ENCODE data around the gene RAB3C. TPM values are rescaled to one million over a fixed set of nuclear protein-coding genes. Genes with fewer than 3 reads are reported as not detected.

The RAB3C gene
- total RNA-seq, 1 donor from 2014 or later: not detected

- no peaks in the 10 kb centered on the region for H3K27me3 ChIP-seq (ENCODE audit: control insufficient read depth, insufficient read depth, low read length)
- H3K36me3 ChIP-seq (ENCODE audit: control insufficient read depth, insufficient read depth, low read length): no peaks in the 10 kb centered on the region
- no peak for TF ChIP-seq CTCF (IDR thresholded peaks at IDR 0.05; ENCODE audit: insufficient read depth, low read length, severe bottlenecking)
- peak; percentile 1 for DNase-seq (ENCODE audit: low read depth)
- no peak for FAIRE-seq
- no peak overlapping the region for H3K4me3 ChIP-seq (ENCODE audit: low read depth, low read length)
These were observed 148.8 kb downstream of the RAB3C start for GRCh38 chr5:58731641-58732040.

GRCh38 chr5:58735637-58736036 lies 152.8 kb downstream of the RAB3C start:
- TF ChIP-seq CTCF (IDR thresholded peaks at IDR 0.05; ENCODE audit: insufficient read depth, low read length, severe bottlenecking): no peak
- H3K36me3 ChIP-seq (ENCODE audit: control insufficient read depth, insufficient read depth, low read length): no peaks in the 10 kb centered on the region
- no peaks in the 10 kb centered on the region for H3K27me3 ChIP-seq (ENCODE audit: control insufficient read depth, insufficient read depth, low read length)
- no peak for FAIRE-seq
- no peak overlapping the region for H3K4me3 ChIP-seq (ENCODE audit: low read depth, low read length)
- DNase-seq (ENCODE audit: low read depth): no peak

- no peaks in the 10 kb centered on the region for H3K36me3 ChIP-seq (ENCODE audit: control insufficient read depth, insufficient read depth, low read length)
- TF ChIP-seq CTCF (IDR thresholded peaks at IDR 0.05; ENCODE audit: insufficient read depth, low read length, severe bottlenecking): no peak
- H3K27me3 ChIP-seq (ENCODE audit: control insufficient read depth, insufficient read depth, low read length): no peaks in the 10 kb centered on the region
- no peak for DNase-seq (ENCODE audit: low read depth)
- no peak for FAIRE-seq
- H3K4me3 ChIP-seq (ENCODE audit: low read depth, low read length): no peak overlapping the region
These were observed 153.3 kb downstream of the RAB3C start for GRCh38 chr5:58736214-58736613.

- Histone ChIP-seq H3K27me3 (ENCODE audit: control insufficient read depth, insufficient read depth, low read length) (no peaks in the 10 kb centered on the region), H3K36me3 (ENCODE audit: control insufficient read depth, insufficient read depth, low read length) (no peaks in the 10 kb centered on the region), H3K4me3 (ENCODE audit: low read depth, low read length) (no peak overlapping the region)
- TF ChIP-seq CTCF (IDR thresholded peaks at IDR 0.05; ENCODE audit: insufficient read depth, low read length, severe bottlenecking): no peak
- FAIRE-seq (no peak), DNase-seq (ENCODE audit: low read depth) (no peak)
These were observed 154.8 kb downstream of the RAB3C start for GRCh38 chr5:58737671-58738070.

- H3K36me3 ChIP-seq (ENCODE audit: control insufficient read depth, insufficient read depth, low read length): no peaks in the 10 kb centered on the region
- TF ChIP-seq CTCF (IDR thresholded peaks at IDR 0.05; ENCODE audit: insufficient read depth, low read length, severe bottlenecking): no peak
- FAIRE-seq (no peak), DNase-seq (ENCODE audit: low read depth) (no peak)
- H3K4me3 ChIP-seq (ENCODE audit: low read depth, low read length): no peak overlapping the region
- H3K27me3 ChIP-seq (ENCODE audit: control insufficient read depth, insufficient read depth, low read length): no peaks in the 10 kb centered on the region
These were observed 155.5 kb downstream of the RAB3C start for GRCh38 chr5:58738336-58738735.

- no peak for FAIRE-seq
- TF ChIP-seq CTCF (IDR thresholded peaks at IDR 0.05; ENCODE audit: insufficient read depth, low read length, severe bottlenecking): no peak
- Histone ChIP-seq H3K4me3 (ENCODE audit: low read depth, low read length) (no peak overlapping the region), H3K36me3 (ENCODE audit: control insufficient read depth, insufficient read depth, low read length) (no peaks in the 10 kb centered on the region), H3K27me3 (ENCODE audit: control insufficient read depth, insufficient read depth, low read length) (no peaks in the 10 kb centered on the region)
- DNase-seq (ENCODE audit: low read depth): no peak
These were observed 156.2 kb downstream of the RAB3C start for GRCh38 chr5:58739051-58739450.
